HEK293 (cell line): ENCODE measurements around the gene NLE1.

ENCODE experiments used
- CTCF ChIA-PET: fragments of 350-600 bp; formaldehyde crosslinking; extraction: SDS; loops from one replicate; lab custom pipeline; 2021; ENCODE audit warnings: antibody characterized with exemption; lab: Yijun Ruan, JAX
- POLR2A ChIA-PET: fragments of 300-600 bp; formaldehyde crosslinking; extraction: SDS; loops from one replicate; lab custom pipeline; 2020; ENCODE audit warnings: antibody characterized with exemption, inconsistent platforms; lab: Yijun Ruan, JAX
- H3K27ac ChIP-seq: fragments of 200-500 bp; sonication (Bioruptor generic); 2 replicates; pipeline ENCODE4 v1.5.1; 2014; ENCODE audit warnings: low read depth, low read length, control low read depth, inconsistent platforms; ENCODE audit errors: extremely low read depth
- H3K36me3 ChIP-seq, 2 experiments: fragments of 200-500 bp in 1 of 2; sonication (Bioruptor generic) in 1 of 2; 1 replicate in 1 of 2; 2 replicates in 1 of 2; pipeline ENCODE4 v1.5.1; 2014 to 2017; ENCODE audit warnings: inconsistent platforms in 2 of 2, low read length in 2 of 2; ENCODE audit not compliant: control insufficient read depth in 2 of 2, insufficient read depth in 1 of 2
- H3K4me1 ChIP-seq: fragments of 200-500 bp; sonication (Bioruptor generic); 2 replicates; pipeline ENCODE4 v1.5.1; 2014; ENCODE audit warnings: mild to moderate bottlenecking, low read length, inconsistent platforms; ENCODE audit not compliant: control insufficient read depth, insufficient read depth
- H3K4me3 ChIP-seq: 2 replicates; pipeline ENCODE4 v1.5.1; 2011; ENCODE audit warnings: low read depth, mild to moderate bottlenecking, control low read depth, low read length, moderate library complexity
- H3K9me3 ChIP-seq: fragments of 200-500 bp; sonication (Bioruptor generic); 2 replicates; pipeline ENCODE4 v1.5.1; 2014; ENCODE audit warnings: low read depth, low read length, inconsistent platforms; ENCODE audit not compliant: control insufficient read depth, insufficient read depth
- GFI1B ChIP-seq: fragments of 450-650 bp; formaldehyde crosslinking; IDR thresholded peaks from 2 replicates; pipeline ENCODE4 v1.5.1; 2016; ENCODE audit warnings: missing biosample characterization, missing genetic modification characterization
- IKZF3 ChIP-seq: fragments of 450-650 bp; IDR thresholded peaks from 2 replicates; pipeline ENCODE4 v1.5.0; 2018; ENCODE audit warnings: missing biosample characterization, mild to moderate bottlenecking, missing genetic modification characterization, moderate library complexity
- KLF8 ChIP-seq: fragments of 450-650 bp; formaldehyde crosslinking; IDR thresholded peaks from 2 replicates; pipeline ENCODE4 v1.5.1; 2016; ENCODE audit warnings: missing biosample characterization, missing genetic modification characterization
- KLF9 ChIP-seq: fragments of 450-650 bp; formaldehyde crosslinking; IDR thresholded peaks from 2 replicates; pipeline ENCODE4 v1.5.1; 2016; ENCODE audit warnings: missing biosample characterization, missing genetic modification characterization, low read depth
- MEIS1 ChIP-seq: sonication (generic); formaldehyde crosslinking; IDR thresholded peaks from 2 replicates; pipeline ENCODE4 v1.8.1; 2022; ENCODE audit warnings: missing genetic modification reagents, mild to moderate bottlenecking, borderline replicate concordance
- OSR2 ChIP-seq: fragments of 450-650 bp; formaldehyde crosslinking; IDR thresholded peaks from 2 replicates; pipeline ENCODE4 v1.5.1; 2016; ENCODE audit warnings: missing biosample characterization, missing genetic modification characterization
- PRDM1 ChIP-seq: fragments of 450-650 bp; formaldehyde crosslinking; IDR thresholded peaks from 2 replicates; pipeline ENCODE4; 2016; ENCODE audit warnings: missing biosample characterization, missing genetic modification characterization
- ZBTB17 ChIP-seq: fragments of 450-650 bp; formaldehyde crosslinking; IDR thresholded peaks from 2 replicates; pipeline ENCODE4 v1.5.1; 2016; ENCODE audit warnings: missing biosample characterization, missing genetic modification characterization
- ZBTB44 ChIP-seq: fragments of 450-650 bp; IDR thresholded peaks from 2 replicates; pipeline ENCODE4 v1.5.1; 2018; ENCODE audit warnings: missing biosample characterization, mild to moderate bottlenecking, missing genetic modification characterization
- ZNF157 ChIP-seq: fragments of 450-650 bp; formaldehyde crosslinking; IDR thresholded peaks from 2 replicates; pipeline ENCODE4 v1.5.1; 2016; ENCODE audit warnings: missing biosample characterization, missing genetic modification characterization
- ZNF18 ChIP-seq: fragments of 450-650 bp; formaldehyde crosslinking; IDR thresholded peaks from 2 replicates; pipeline ENCODE4 v1.5.1; 2016; ENCODE audit warnings: missing biosample characterization, missing genetic modification characterization
- ZNF211 ChIP-seq: fragments of 450-650 bp; formaldehyde crosslinking; IDR thresholded peaks from 2 replicates; pipeline ENCODE4 v1.5.1; 2016; ENCODE audit warnings: low read depth, missing biosample characterization, missing genetic modification characterization
- ZNF24 ChIP-seq: fragments of 450-650 bp; formaldehyde crosslinking; IDR thresholded peaks from 2 replicates; pipeline ENCODE4 v1.5.1; 2016; ENCODE audit warnings: missing biosample characterization, missing genetic modification characterization
- ZNF362 ChIP-seq: fragments of 450-650 bp; formaldehyde crosslinking; IDR thresholded peaks from 2 replicates; pipeline ENCODE4 v1.5.1; 2016; ENCODE audit warnings: missing biosample characterization, missing genetic modification characterization
- ZNF48 ChIP-seq: fragments of 450-650 bp; formaldehyde crosslinking; IDR thresholded peaks from 2 replicates; pipeline ENCODE4 v1.5.1; 2016; ENCODE audit warnings: missing biosample characterization, missing genetic modification characterization
- ZNF510 ChIP-seq: fragments of 450-650 bp; formaldehyde crosslinking; IDR thresholded peaks from 2 replicates; pipeline ENCODE4 v1.5.1; 2018; ENCODE audit warnings: mild to moderate bottlenecking, missing genetic modification characterization, missing biosample characterization; ENCODE audit not compliant: insufficient replicate concordance
- ZNF521 ChIP-seq: fragments of 450-650 bp; formaldehyde crosslinking; IDR thresholded peaks from 2 replicates; pipeline ENCODE4 v1.5.1; 2017; ENCODE audit warnings: missing biosample characterization, mild to moderate bottlenecking, missing genetic modification characterization
- ZNF571 ChIP-seq: fragments of 450-650 bp; formaldehyde crosslinking; IDR thresholded peaks from 2 replicates; pipeline ENCODE4 v1.5.0; 2017; ENCODE audit warnings: missing biosample characterization, missing genetic modification characterization
- ZNF624 ChIP-seq: fragments of 450-650 bp; formaldehyde crosslinking; IDR thresholded peaks from 2 replicates; pipeline ENCODE4 v1.5.1; 2017; ENCODE audit warnings: missing biosample characterization, missing genetic modification characterization
- ZNF626 ChIP-seq: fragments of 450-650 bp; sonication (Bioruptor Pico); formaldehyde crosslinking; IDR thresholded peaks from 2 replicates; pipeline ENCODE4 v1.5.1; 2018; ENCODE audit warnings: missing biosample characterization, missing genetic modification characterization, inconsistent platforms
- TF ChIP-seq, protein P1 (sequence below): fragments of 450-650 bp; formaldehyde crosslinking; IDR thresholded peaks from 2 replicates; pipeline ENCODE4 v1.5.1; 2016; ENCODE audit warnings: missing biosample characterization, missing genetic modification characterization, low read depth
- TF ChIP-seq, protein P2 (sequence below): fragments of 450-650 bp; formaldehyde crosslinking; IDR thresholded peaks from 2 replicates; pipeline ENCODE4 v1.5.1; 2016; ENCODE audit warnings: missing biosample characterization, missing genetic modification characterization, borderline replicate concordance

NLE1 gene

DNA sequence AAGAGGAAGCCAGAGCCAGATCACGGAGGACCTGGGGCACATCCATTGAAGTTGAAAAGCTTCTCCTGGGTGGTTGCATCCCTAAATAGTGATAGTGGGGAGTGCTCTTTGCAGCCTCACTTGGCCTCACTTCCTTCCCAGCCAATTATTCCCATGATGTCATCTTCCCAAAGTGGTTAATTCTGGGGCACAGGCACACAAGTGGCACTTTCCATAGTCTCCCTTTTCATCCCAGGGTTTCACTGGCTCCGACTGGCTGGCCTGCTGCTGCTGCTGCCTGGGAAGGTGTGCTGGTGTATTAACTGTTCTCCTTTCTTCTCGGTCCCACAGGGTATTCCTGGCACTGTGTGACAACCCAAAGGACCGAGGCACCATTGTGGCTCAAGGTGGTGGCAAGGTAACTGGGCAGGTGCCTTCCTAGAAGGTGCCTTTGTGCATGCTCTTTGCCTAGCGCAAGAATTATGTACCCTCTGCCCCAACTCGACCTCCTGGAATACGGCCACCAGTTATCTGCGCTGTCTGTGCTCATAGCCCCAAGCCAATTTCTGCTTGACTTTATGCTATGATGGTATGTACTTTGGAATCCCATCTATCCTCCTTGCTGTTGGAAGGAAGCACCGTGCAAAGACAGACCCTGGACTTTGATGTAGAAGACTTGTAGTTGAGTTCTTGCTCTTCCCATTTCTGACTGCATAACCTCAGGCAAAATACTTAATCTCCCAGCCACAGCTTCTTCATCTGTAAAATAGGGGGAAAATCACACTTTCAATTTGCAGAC is 33.7 kb upstream of the NLE1 start:
- no peak overlapping the region for H3K4me3 ChIP-seq
- CTCF ChIA-PET: interaction anchor here (0.8 kb wide), 1 partner anchor 362 kb away, joined by 4 read pairs; the partner anchor contains the start of gene SLFN12L
- POLR2A ChIA-PET: no interaction called here
- H3K27ac ChIP-seq: no peak overlapping the region
- H3K9me3 ChIP-seq: no peaks in the 10 kb centered on the region
- H3K36me3 ChIP-seq: no peaks in the 10 kb centered on the region
- TF ChIP-seq KLF9 (tag by site-specific recombination): no peak
- no peak for TF ChIP-seq ZBTB44 (tag by site-specific recombination)
- no peak for TF ChIP-seq ZBTB17
- no peak for TF ChIP-seq ZNF157 (tag by site-specific recombination)
- no peak for TF ChIP-seq IKZF3 (tag by site-specific recombination)
- no peak for TF ChIP-seq ZNF24 (tag by site-specific recombination)
- 0 out of 2 replicates have a peak, but pooled peaks have one; percentile 13 for TF ChIP-seq PRDM1 (tag by site-specific recombination)
- TF ChIP-seq, protein P1, sequence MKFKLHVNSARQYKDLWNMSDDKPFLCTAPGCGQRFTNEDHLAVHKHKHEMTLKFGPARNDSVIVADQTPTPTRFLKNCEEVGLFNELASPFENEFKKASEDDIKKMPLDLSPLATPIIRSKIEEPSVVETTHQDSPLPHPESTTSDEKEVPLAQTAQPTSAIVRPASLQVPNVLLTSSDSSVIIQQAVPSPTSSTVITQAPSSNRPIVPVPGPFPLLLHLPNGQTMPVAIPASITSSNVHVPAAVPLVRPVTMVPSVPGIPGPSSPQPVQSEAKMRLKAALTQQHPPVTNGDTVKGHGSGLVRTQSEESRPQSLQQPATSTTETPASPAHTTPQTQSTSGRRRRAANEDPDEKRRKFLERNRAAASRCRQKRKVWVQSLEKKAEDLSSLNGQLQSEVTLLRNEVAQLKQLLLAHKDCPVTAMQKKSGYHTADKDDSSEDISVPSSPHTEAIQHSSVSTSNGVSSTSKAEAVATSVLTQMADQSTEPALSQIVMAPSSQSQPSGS (tag by site-specific recombination): 0 out of 2 replicates have a peak, but pooled peaks have one; percentile 11
- TF ChIP-seq ZNF624 (tag by site-specific recombination): no peak
- TF ChIP-seq, protein P2, sequence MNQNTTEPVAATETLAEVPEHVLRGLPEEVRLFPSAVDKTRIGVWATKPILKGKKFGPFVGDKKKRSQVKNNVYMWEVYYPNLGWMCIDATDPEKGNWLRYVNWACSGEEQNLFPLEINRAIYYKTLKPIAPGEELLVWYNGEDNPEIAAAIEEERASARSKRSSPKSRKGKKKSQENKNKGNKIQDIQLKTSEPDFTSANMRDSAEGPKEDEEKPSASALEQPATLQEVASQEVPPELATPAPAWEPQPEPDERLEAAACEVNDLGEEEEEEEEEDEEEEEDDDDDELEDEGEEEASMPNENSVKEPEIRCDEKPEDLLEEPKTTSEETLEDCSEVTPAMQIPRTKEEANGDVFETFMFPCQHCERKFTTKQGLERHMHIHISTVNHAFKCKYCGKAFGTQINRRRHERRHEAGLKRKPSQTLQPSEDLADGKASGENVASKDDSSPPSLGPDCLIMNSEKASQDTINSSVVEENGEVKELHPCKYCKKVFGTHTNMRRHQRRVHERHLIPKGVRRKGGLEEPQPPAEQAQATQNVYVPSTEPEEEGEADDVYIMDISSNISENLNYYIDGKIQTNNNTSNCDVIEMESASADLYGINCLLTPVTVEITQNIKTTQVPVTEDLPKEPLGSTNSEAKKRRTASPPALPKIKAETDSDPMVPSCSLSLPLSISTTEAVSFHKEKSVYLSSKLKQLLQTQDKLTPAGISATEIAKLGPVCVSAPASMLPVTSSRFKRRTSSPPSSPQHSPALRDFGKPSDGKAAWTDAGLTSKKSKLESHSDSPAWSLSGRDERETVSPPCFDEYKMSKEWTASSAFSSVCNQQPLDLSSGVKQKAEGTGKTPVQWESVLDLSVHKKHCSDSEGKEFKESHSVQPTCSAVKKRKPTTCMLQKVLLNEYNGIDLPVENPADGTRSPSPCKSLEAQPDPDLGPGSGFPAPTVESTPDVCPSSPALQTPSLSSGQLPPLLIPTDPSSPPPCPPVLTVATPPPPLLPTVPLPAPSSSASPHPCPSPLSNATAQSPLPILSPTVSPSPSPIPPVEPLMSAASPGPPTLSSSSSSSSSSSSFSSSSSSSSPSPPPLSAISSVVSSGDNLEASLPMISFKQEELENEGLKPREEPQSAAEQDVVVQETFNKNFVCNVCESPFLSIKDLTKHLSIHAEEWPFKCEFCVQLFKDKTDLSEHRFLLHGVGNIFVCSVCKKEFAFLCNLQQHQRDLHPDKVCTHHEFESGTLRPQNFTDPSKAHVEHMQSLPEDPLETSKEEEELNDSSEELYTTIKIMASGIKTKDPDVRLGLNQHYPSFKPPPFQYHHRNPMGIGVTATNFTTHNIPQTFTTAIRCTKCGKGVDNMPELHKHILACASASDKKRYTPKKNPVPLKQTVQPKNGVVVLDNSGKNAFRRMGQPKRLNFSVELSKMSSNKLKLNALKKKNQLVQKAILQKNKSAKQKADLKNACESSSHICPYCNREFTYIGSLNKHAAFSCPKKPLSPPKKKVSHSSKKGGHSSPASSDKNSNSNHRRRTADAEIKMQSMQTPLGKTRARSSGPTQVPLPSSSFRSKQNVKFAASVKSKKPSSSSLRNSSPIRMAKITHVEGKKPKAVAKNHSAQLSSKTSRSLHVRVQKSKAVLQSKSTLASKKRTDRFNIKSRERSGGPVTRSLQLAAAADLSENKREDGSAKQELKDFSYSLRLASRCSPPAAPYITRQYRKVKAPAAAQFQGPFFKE: no peak
- no peak for TF ChIP-seq ZNF362 (tag by site-specific recombination)
- no peak for TF ChIP-seq ZNF48
- TF ChIP-seq ZNF211 (tag by site-specific recombination): no peak
- no peaks in the 10 kb centered on the region for H3K4me1 ChIP-seq

DNA sequence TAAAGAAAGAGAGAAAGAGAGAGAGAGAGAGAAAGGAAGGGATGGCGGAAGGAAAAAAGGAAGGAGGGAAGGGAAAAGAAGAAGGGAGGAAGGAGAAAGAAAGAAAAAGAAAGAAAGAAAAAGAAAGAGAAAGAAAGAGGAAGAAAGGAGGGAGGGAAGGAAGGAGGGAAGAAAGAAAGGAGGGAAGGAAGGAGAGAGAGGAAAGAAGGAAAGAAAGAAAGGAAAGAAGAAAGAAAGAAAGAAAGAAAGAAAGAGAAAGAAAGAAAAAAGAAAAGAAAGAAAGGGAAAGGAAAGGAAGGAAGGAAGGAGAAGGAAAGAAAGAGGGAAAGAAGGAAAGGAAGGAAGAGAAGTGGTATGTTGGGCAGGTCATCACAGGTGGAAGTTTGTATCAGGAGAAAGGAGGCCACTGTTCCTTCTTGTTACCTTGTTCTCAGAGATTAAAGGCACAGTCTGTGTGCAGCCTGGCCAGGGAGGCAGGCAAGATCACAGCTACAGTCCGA is 32.8 kb upstream of the NLE1 start:
- POLR2A ChIA-PET: no interaction called here
- H3K4me1 ChIP-seq: no peaks in the 10 kb centered on the region
- CTCF ChIA-PET: interaction anchor here (0.8 kb wide), 1 partner anchor 363 kb away, joined by 4 read pairs; the partner anchor contains the start of gene SLFN12L
- no peak overlapping the region for H3K4me3 ChIP-seq
- H3K9me3 ChIP-seq: no peaks in the 10 kb centered on the region
- no peak overlapping the region for H3K27ac ChIP-seq
- H3K36me3 ChIP-seq: no peaks in the 10 kb centered on the region
- TF ChIP-seq ZBTB17: peak; percentile 52
- TF ChIP-seq OSR2: no peak
- TF ChIP-seq GFI1B (tag by site-specific recombination): no peak
- no peak for TF ChIP-seq ZNF510 (tag by site-specific recombination)
- no peak for TF ChIP-seq MEIS1 (CRISPR knock-in tag)
- TF ChIP-seq ZNF521: peak; percentile 64; the same call in 1 of the 2 replicates
- no peak for TF ChIP-seq KLF8 (tag by site-specific recombination)
- TF ChIP-seq ZNF18 (tag by site-specific recombination): no peak
- no peak for TF ChIP-seq ZNF626 (tag by site-specific recombination)
- TF ChIP-seq ZNF571 (tag by site-specific recombination): 0 out of 2 replicates have a peak, but pooled peaks have one; percentile 16
